Ovary (tissue), 1 donor: ENCODE measurements around the gene ETNK2.

Experiments
- EP300 ChIP-seq: sonication (generic); formaldehyde crosslinking; IDR thresholded peaks from one replicate; pipeline ENCODE4 v1.6.1; 2017; ENCODE audit warnings: antibody characterized with exemption
- POLR2A ChIP-seq: fragments of 450-650 bp; IDR thresholded peaks from one replicate; pipeline ENCODE4 v1.6.1; 2017; ENCODE audit warnings: antibody characterized with exemption, mild to moderate bottlenecking, moderate library complexity

GRCh38 chr1:204146965-204147364 lies 4.9 kb downstream of the ETNK2 start:
- TF ChIP-seq POLR2A: no peak
- TF ChIP-seq EP300: no peak
